Activated CD8-positive, alpha-beta memory T cell treated with anti-CD3 and anti-CD28 coated beads, Interleukin-2, amount 50 U/mL, for 24 hours (primary cell): Measurements from ENCODE around the gene OR52B6.
"Not testable (repeated sequence)": the region's sequence is repeated elsewhere in the genome, so short reads cannot be mapped to it uniquely, and the experiment has no call there.

Source experiments
- DNase-seq: peaks from one replicate; pipeline ENCODE4 v3.0.0-alpha.2; 2020; ENCODE audit errors: extremely low read depth

Gene OR52B6

GRCh38 chr11:5580577-5580976, at the start of gene OR52B6:
TSS of gene OR52B6 (plus strand) at chr11:5580877. CDS start at chr11:5580877, 0 bp downstream.
- DNase-seq, result no peak

- no peak for DNase-seq
These were observed 49.4 kb upstream of the OR52B6 start for GRCh38 chr11:5531053-5531831.

GRCh38 chr11:5534046-5534445, 46.6 kb upstream of the OR52B6 start:
- DNase-seq, result no peak

- no peak for DNase-seq
These were observed 44.2 kb upstream of the OR52B6 start for GRCh38 chr11:5536482-5536881.

- DNase-seq, result no peak
These were observed 39.2 kb upstream of the OR52B6 start for GRCh38 chr11:5541427-5541826.

GRCh38 chr11:5546457-5546856, 34.2 kb upstream of the OR52B6 start:
- no peak for DNase-seq

GRCh38 chr11:5547982-5548381, 32.7 kb upstream of the OR52B6 start:
- no peak for DNase-seq

- DNase-seq, result no peak
These were observed 32.2 kb upstream of the OR52B6 start, which contains the start of gene OR52H1 for GRCh38 chr11:5548440-5548839. TSS of gene OR52H1 (minus strand) at chr11:5548540. CDS start at chr11:5545505, 3,035 bp downstream.

GRCh38 chr11:5550440-5551095, 30.1 kb upstream of the OR52B6 start:
- DNase-seq, result no peak

GRCh38 chr11:5553343-5553742, 27.3 kb upstream of the OR52B6 start:
- no peak for DNase-seq

- no peak for DNase-seq
These were observed 24.0 kb upstream of the OR52B6 start for GRCh38 chr11:5556596-5557188.

GRCh38 chr11:5557751-5558150, 22.9 kb upstream of the OR52B6 start:
- DNase-seq, result no peak

- no peak for DNase-seq
These were observed 16.2 kb upstream of the OR52B6 start for GRCh38 chr11:5564259-5565019.

GRCh38 chr11:5574654-5575053, 6.0 kb upstream of the OR52B6 start:
- no peak for DNase-seq

GRCh38 chr11:5575152-5575551, 5.5 kb upstream of the OR52B6 start:
- DNase-seq, result no peak

GRCh38 chr11:5577101-5577500, 3.6 kb upstream of the OR52B6 start:
- DNase-seq, result no peak

- no peak for DNase-seq
These were observed 337 bp downstream of the OR52B6 start for GRCh38 chr11:5581014-5581413.

GRCh38 chr11:5584458-5584857, 3.8 kb downstream of the OR52B6 start:
- not testable (repeated sequence) for DNase-seq

GRCh38 chr11:5589906-5590305, 9.2 kb downstream of the OR52B6 start:
- not testable (repeated sequence) for DNase-seq

GRCh38 chr11:5591613-5592012, 10.9 kb downstream of the OR52B6 start:
- DNase-seq, result no peak

- DNase-seq, result no peak
These were observed 11.9 kb downstream of the OR52B6 start for GRCh38 chr11:5592615-5593014.

GRCh38 chr11:5593146-5593545, 12.5 kb downstream of the OR52B6 start:
- no peak for DNase-seq
